Measurements from ENCODE around the gene ARPC5.

DNA sequence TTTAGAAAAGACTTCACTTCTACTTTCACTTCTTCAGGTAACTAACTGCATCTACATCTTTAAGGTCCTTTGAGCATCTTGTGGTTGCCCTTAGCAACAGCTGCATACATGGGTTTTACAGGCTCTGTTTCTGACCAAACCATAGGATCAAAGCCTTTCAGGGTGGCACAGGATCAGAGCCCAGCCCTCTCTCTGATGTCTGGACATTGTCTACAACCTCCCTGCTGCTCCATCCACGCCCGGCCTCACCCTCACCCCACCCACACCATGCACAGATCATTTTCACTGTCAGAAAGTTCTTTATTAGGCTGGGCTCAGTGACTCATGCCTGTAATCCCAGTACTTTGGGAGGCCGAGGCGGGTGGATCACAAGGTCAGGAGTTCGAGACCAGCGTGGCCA, 50.5 kb downstream of the ARPC5 start:
- TF ChIP-seq POLR2A (IDR thresholded peaks at IDR 0.05; ENCODE audit: low read length), result no peak
- no peak for TF ChIP-seq GATA1 (IDR thresholded peaks at IDR 0.05; ENCODE audit: low read depth, low read length)

All from erythroblast (primary cell).